Ureter (tissue), 1 donor: ENCODE measurements around the gene P4HB. TPM values are rescaled to one million over a fixed set of nuclear protein-coding genes. Genes with fewer than 3 reads are reported as not detected.
"Not testable (repeated sequence)": the region's sequence is repeated elsewhere in the genome, so short reads cannot be mapped to it uniquely, and the experiment has no call there.

Experiments
- DNase-seq: peaks from one replicate; pipeline ENCODE4 v3.0.0-alpha.2; 2020; ENCODE audit warnings: low spot score
- total RNA-seq: library from RNA; stranded (reverse); gene quantifications from one replicate; pipeline ENCODE4 v1.2.4, GENCODE V29; 2023
- donor health status: DM: yes; HTN: yes; CAD: no.

Gene P4HB
- total RNA-seq, 1 donor from 2014 or later = 665 TPM

GRCh38 chr17:81845881-81846742 lies 14.2 kb downstream of the P4HB start:
- DNase-seq = no peak

- no peak for DNase-seq
These were observed 15.0 kb downstream of the P4HB start for GRCh38 chr17:81845361-81845760.

GRCh38 chr17:81844887-81845286 lies 15.4 kb downstream of the P4HB start:
- no peak for DNase-seq

- no peak for DNase-seq
These were observed 15.9 kb downstream of the P4HB start for GRCh38 chr17:81844327-81844851.

- DNase-seq = no peak
These were observed 16.5 kb downstream of the P4HB start for GRCh38 chr17:81843713-81844326.

GRCh38 chr17:81842725-81843504 lies 17.4 kb downstream of the P4HB start:
- peak; percentile 49 for DNase-seq

- DNase-seq = no peak
These were observed 18.0 kb downstream of the P4HB start for GRCh38 chr17:81842378-81842724.

GRCh38 chr17:81841866-81842265 lies 18.5 kb downstream of the P4HB start:
- no peak for DNase-seq

- peak; percentile 85 for DNase-seq
These were observed 19.2 kb downstream of the P4HB start for GRCh38 chr17:81840826-81841778.

GRCh38 chr17:81840059-81840458 lies 20.3 kb downstream of the P4HB start:
- DNase-seq = not testable (repeated sequence)

- DNase-seq = no peak
These were observed 21.0 kb downstream of the P4HB start for GRCh38 chr17:81839301-81839700.

GRCh38 chr17:81838753-81839255 lies 21.5 kb downstream of the P4HB start:
- DNase-seq = no peak

GRCh38 chr17:81837641-81838040 lies 22.7 kb downstream of the P4HB start:
- DNase-seq = no peak

GRCh38 chr17:81834831-81835267 lies 25.5 kb downstream of the P4HB start, which contains the start of gene PPP1R27:
TSS of gene PPP1R27 (minus strand) at chr17:81835050. CDS start at chr17:81834953, 97 bp downstream.
- no peak for DNase-seq

GRCh38 chr17:81833921-81834830 lies 26.2 kb downstream of the P4HB start:
- DNase-seq = no peak

GRCh38 chr17:81833160-81833920 lies 27.0 kb downstream of the P4HB start, which contains the start of gene MCRIP1:
TSS of gene MCRIP1 (minus strand) at chr17:81833291. CDS start at chr17:81824506, 8,785 bp downstream.
- peak; percentile 95 for DNase-seq

GRCh38 chr17:81832608-81833159 lies 27.7 kb downstream of the P4HB start:
- no peak for DNase-seq

GRCh38 chr17:81831957-81832607 lies 28.3 kb downstream of the P4HB start:
- DNase-seq = no peak
